ENCODE data around the gene SWI5.

Gene SWI5

GRCh38 chr9:128321879-128322403, 45.9 kb downstream of the SWI5 start:
- peak; percentile 1 for DNase-seq

GRCh38 chr9:128322404-128323211, 46.5 kb downstream of the SWI5 start, which contains the start of the genes COQ4 and TRUB2:
Gene COQ4, plus strand, starts transcription at chr9:128322839. Its CDS starts 20 bp downstream, at chr9:128322859.
Gene TRUB2, minus strand, starts transcription at chr9:128322447. Its CDS starts 39 bp downstream, at chr9:128322408.
- DNase-seq: peak; percentile 94

- peak; percentile 42 for DNase-seq
Observed at GRCh38 chr9:128323212-128323730, 47.2 kb downstream of the SWI5 start.

GRCh38 chr9:128323791-128324190, 47.7 kb downstream of the SWI5 start:
- DNase-seq: peak; percentile 24

GRCh38 chr9:128324401-128324800, 48.3 kb downstream of the SWI5 start:
- DNase-seq: no peak

- no peak for DNase-seq
Observed at GRCh38 chr9:128325629-128326028, 49.6 kb downstream of the SWI5 start.

GRCh38 chr9:128333451-128333869, 57.4 kb downstream of the SWI5 start:
- DNase-seq: no peak

- no peak for DNase-seq
Observed at GRCh38 chr9:128335161-128335560, 59.1 kb downstream of the SWI5 start.

- no peak for DNase-seq
Observed at GRCh38 chr9:128335914-128336313, 59.8 kb downstream of the SWI5 start.

- no peak for DNase-seq
Observed at GRCh38 chr9:128337936-128338335, 61.9 kb downstream of the SWI5 start.
